Dermis microvascular lymphatic vessel endothelial cell (primary cell): ENCODE measurements around the gene EYA4. TPM values are rescaled to one million over a fixed set of nuclear protein-coding genes. Genes with fewer than 3 reads are reported as not detected.
"Not testable (repeated sequence)": the region's sequence is repeated elsewhere in the genome, so short reads cannot be mapped to it uniquely, and the experiment has no call there.

Experiments
- DNase-seq, 2 donors: peaks; one replicate each; pipeline versions ENCODE4 v3.0.0 to v3.0.0-alpha.2; 2010; ENCODE audit warnings: low read depth in 2 of 2
- total RNA-seq: library from RNA; depleted of rRNA; stranded (reverse); fragments of >200 nt; gene quantifications from 2 replicates; pipeline ENCODE4 v1.2.1, GENCODE V29; 2014

Gene EYA4
- total RNA-seq, 1 donor from 2014 or later, result 0.51 TPM

GRCh38 chr6:133397601-133398000 lies 156.4 kb downstream of the EYA4 start:
- not testable (repeated sequence) for DNase-seq

GRCh38 chr6:133399426-133399825 lies 158.3 kb downstream of the EYA4 start:
- DNase-seq, result no peak

GRCh38 chr6:133404151-133404550 lies 163.0 kb downstream of the EYA4 start:
- DNase-seq, result no peak

- DNase-seq, result no peak
These were observed 163.6 kb downstream of the EYA4 start for GRCh38 chr6:133404728-133405127.

- DNase-seq, result no peak
These were observed 166.4 kb downstream of the EYA4 start for GRCh38 chr6:133407320-133408100.

- DNase-seq, result no peak
These were observed 167.0 kb downstream of the EYA4 start for GRCh38 chr6:133408132-133408531.

GRCh38 chr6:133408543-133408942 lies 167.4 kb downstream of the EYA4 start:
- DNase-seq, result no peak

- no peak for DNase-seq
These were observed 169.7 kb downstream of the EYA4 start for GRCh38 chr6:133410638-133411435.

- DNase-seq, result no peak
These were observed 170.6 kb downstream of the EYA4 start for GRCh38 chr6:133411757-133412156.

GRCh38 chr6:133415262-133415661 lies 174.1 kb downstream of the EYA4 start:
- DNase-seq, result no peak

- DNase-seq, result no peak
These were observed 177.0 kb downstream of the EYA4 start for GRCh38 chr6:133418108-133418507.

- no peak for DNase-seq
These were observed 182.1 kb downstream of the EYA4 start for GRCh38 chr6:133423242-133423641.

- no peak for DNase-seq
These were observed 183.2 kb downstream of the EYA4 start for GRCh38 chr6:133424359-133424758.

GRCh38 chr6:133426038-133426437 lies 184.9 kb downstream of the EYA4 start:
- no peak for DNase-seq

GRCh38 chr6:133428295-133428694 lies 187.1 kb downstream of the EYA4 start:
- DNase-seq, result no peak

- no peak for DNase-seq
These were observed 189.4 kb downstream of the EYA4 start for GRCh38 chr6:133430530-133430929.

GRCh38 chr6:133431031-133431430 lies 189.9 kb downstream of the EYA4 start:
- no peak for DNase-seq

GRCh38 chr6:133432021-133432989 lies 191.1 kb downstream of the EYA4 start:
- DNase-seq, result no peak

- no peak for DNase-seq
These were observed 194.0 kb downstream of the EYA4 start for GRCh38 chr6:133435065-133435728.

GRCh38 chr6:133436652-133437051 lies 195.5 kb downstream of the EYA4 start:
- no peak for DNase-seq

- no peak for DNase-seq
These were observed 200.3 kb downstream of the EYA4 start for GRCh38 chr6:133441491-133441890.
